WTC11 (cell line): Measurements from ENCODE around the gene LCE1E. TPM values are rescaled to one million over a fixed set of nuclear protein-coding genes. Genes with fewer than 3 reads are reported as not detected.

Experiments used
- ATAC-seq: fragments of 200-7000 bp; cut with Tn5 transposase; 2 replicates; pipeline ENCODE4 v1.10.0; 2021; ENCODE audit warnings: mild to moderate bottlenecking, moderate library complexity
- CTCF ChIA-PET: fragments of 300-600 bp; sonication (Branson Sonifier 250); formaldehyde crosslinking; loops from one replicate; lab custom pipeline; 2021; ENCODE audit warnings: antibody characterized with exemption; lab: Charles Lee
- POLR2A ChIA-PET: fragments of 350-600 bp; sonication (Branson Sonifier 250); formaldehyde crosslinking; loops from one replicate; lab custom pipeline; 2021; ENCODE audit warnings: antibody characterized with exemption; lab: Charles Lee
- DNase-seq: peaks from one replicate; pipeline ENCODE4 v3.0.0; 2021; ENCODE audit warnings: low spot score
- H3K27ac Mint-ChIP-seq: 2 replicates; pipeline ENCODE4 v1.8.0; 2021; ENCODE audit warnings: mixed read lengths
- H3K27me3 Mint-ChIP-seq: 2 replicates; pipeline ENCODE4 v1.8.0; 2021; ENCODE audit warnings: low read depth, mild to moderate bottlenecking, moderate library complexity, mixed read lengths
- H3K36me3 Mint-ChIP-seq: 2 replicates; pipeline ENCODE4 v1.8.0; 2021; ENCODE audit warnings: mixed read lengths
- H3K4me1 Mint-ChIP-seq: 2 replicates; pipeline ENCODE4 v1.8.0; 2022; ENCODE audit warnings: mixed read lengths
- H3K4me3 Mint-ChIP-seq: 2 replicates; pipeline ENCODE4 v1.8.0; 2021; ENCODE audit warnings: mild to moderate bottlenecking, moderate library complexity, mixed read lengths
- H3K9me3 Mint-ChIP-seq: 2 replicates; pipeline ENCODE4 v1.8.0; 2021; ENCODE audit warnings: mixed read lengths
- CREM ChIP-seq: sonication (generic); formaldehyde crosslinking; IDR thresholded peaks from 2 replicates; pipeline ENCODE4 v1.8.1; 2022; ENCODE audit warnings: mild to moderate bottlenecking, missing genetic modification reagents, moderate library complexity
- FOXJ3 ChIP-seq: sonication (generic); formaldehyde crosslinking; IDR thresholded peaks from 2 replicates; pipeline ENCODE4 v1.9.0; 2021; ENCODE audit warnings: missing genetic modification reagents, mild to moderate bottlenecking, borderline replicate concordance
- GRHL2 ChIP-seq: fragments of 250-450 bp; sonication (Bioruptor Pico); IDR thresholded peaks from 2 replicates; pipeline ENCODE4 v1.8.0; 2022; ENCODE audit warnings: mild to moderate bottlenecking, moderate library complexity; ENCODE audit not compliant: insufficient replicate concordance, severe bottlenecking
- HMGA2 ChIP-seq: fragments of 250-450 bp; sonication (Bioruptor Pico); IDR thresholded peaks from 2 replicates; pipeline ENCODE4 v1.4.0; 2021; ENCODE audit warnings: mild to moderate bottlenecking, moderate library complexity
- IRF2 ChIP-seq: sonication (generic); formaldehyde crosslinking; IDR thresholded peaks from 2 replicates; pipeline ENCODE4 v1.8.0; 2022; ENCODE audit warnings: low read depth, missing genetic modification reagents, borderline replicate concordance
- JUN ChIP-seq: sonication (generic); formaldehyde crosslinking; IDR thresholded peaks from 2 replicates; pipeline ENCODE4 v1.8.0; 2023; ENCODE audit warnings: mild to moderate bottlenecking, missing genetic modification reagents
- MYBL2 ChIP-seq: sonication (generic); formaldehyde crosslinking; IDR thresholded peaks from 2 replicates; pipeline ENCODE4 v1.8.1; 2023; ENCODE audit warnings: mild to moderate bottlenecking, moderate library complexity, missing genetic modification reagents
- NFATC4 ChIP-seq: fragments of 250-450 bp; sonication (Bioruptor Pico); IDR thresholded peaks from 2 replicates; pipeline ENCODE4 v1.9.0; 2021; ENCODE audit warnings: mild to moderate bottlenecking
- TCF7 ChIP-seq: sonication (generic); formaldehyde crosslinking; IDR thresholded peaks from 2 replicates; pipeline ENCODE4 v1.8.0; 2022; ENCODE audit warnings: mild to moderate bottlenecking, low read depth, missing genetic modification reagents, moderate library complexity
- USF1 ChIP-seq: sonication (generic); formaldehyde crosslinking; IDR thresholded peaks from 2 replicates; pipeline ENCODE4 v1.8.0; 2022; ENCODE audit warnings: mild to moderate bottlenecking, missing genetic modification reagents
- ZBTB43 ChIP-seq: sonication (generic); formaldehyde crosslinking; IDR thresholded peaks from 2 replicates; pipeline ENCODE4 v1.8.1; 2023; ENCODE audit warnings: mild to moderate bottlenecking, missing genetic modification reagents
- ZNF121 ChIP-seq: sonication (generic); formaldehyde crosslinking; IDR thresholded peaks from 2 replicates; pipeline ENCODE4 v1.8.0; 2023; ENCODE audit warnings: missing genetic modification reagents
- ZNF138 ChIP-seq: sonication (generic); formaldehyde crosslinking; conservative IDR thresholded peaks from 2 replicates; pipeline ENCODE4 v1.8.1; 2022; ENCODE audit warnings: mild to moderate bottlenecking, moderate library complexity, missing genetic modification reagents
- ZNF232 ChIP-seq: sonication (generic); formaldehyde crosslinking; IDR thresholded peaks from 2 replicates; pipeline ENCODE4 v1.8.0; 2022; ENCODE audit warnings: mild to moderate bottlenecking, missing genetic modification reagents
- ZNF263 ChIP-seq: sonication (generic); formaldehyde crosslinking; IDR thresholded peaks from 2 replicates; pipeline ENCODE4 v1.8.1; 2022; ENCODE audit warnings: low read depth, mild to moderate bottlenecking, moderate library complexity, missing genetic modification reagents
- ZNF396 ChIP-seq: fragments of 250-450 bp; sonication (Bioruptor Pico); IDR thresholded peaks from 2 replicates; pipeline ENCODE4 v1.8.0; 2021; ENCODE audit warnings: mild to moderate bottlenecking, moderate library complexity, borderline replicate concordance
- total RNA-seq: library from RNA; stranded (reverse); gene quantifications from 3 replicates; pipeline ENCODE4 v1.2.3, GENCODE V29; 2021
- TF ChIP-seq, protein P1 (sequence below): fragments of 250-450 bp; sonication (Bioruptor Pico); IDR thresholded peaks from 2 replicates; pipeline ENCODE4 v1.9.0; 2021; ENCODE audit warnings: mild to moderate bottlenecking
- TF ChIP-seq, protein P2 (sequence below): fragments of 250-450 bp; sonication (Bioruptor Pico); IDR thresholded peaks from 2 replicates; pipeline ENCODE4 v1.9.0; 2021; ENCODE audit warnings: mild to moderate bottlenecking
- TF ChIP-seq, protein P3 (sequence below): sonication (generic); formaldehyde crosslinking; IDR thresholded peaks from 2 replicates; pipeline ENCODE4 v1.8.1; 2022; ENCODE audit warnings: missing genetic modification reagents, borderline replicate concordance
- TF ChIP-seq, protein P4 (sequence below): sonication (generic); formaldehyde crosslinking; IDR thresholded peaks from 2 replicates; pipeline ENCODE4 v1.8.0; 2022; ENCODE audit warnings: mild to moderate bottlenecking, missing genetic modification reagents
- TF ChIP-seq, protein P5 (sequence below): fragments of 250-450 bp; sonication (Bioruptor Pico); conservative IDR thresholded peaks from 2 replicates; pipeline ENCODE4 v1.9.0; 2021; ENCODE audit warnings: mild to moderate bottlenecking
- TF ChIP-seq, protein P6 (sequence below): sonication (generic); formaldehyde crosslinking; IDR thresholded peaks from 2 replicates; pipeline ENCODE4 v1.8.1; 2022; ENCODE audit warnings: mild to moderate bottlenecking, missing genetic modification reagents, moderate library complexity, borderline replicate concordance

The LCE1E gene
- total RNA-seq, 1 experiment from 2014 or later, result not detected

DNA sequence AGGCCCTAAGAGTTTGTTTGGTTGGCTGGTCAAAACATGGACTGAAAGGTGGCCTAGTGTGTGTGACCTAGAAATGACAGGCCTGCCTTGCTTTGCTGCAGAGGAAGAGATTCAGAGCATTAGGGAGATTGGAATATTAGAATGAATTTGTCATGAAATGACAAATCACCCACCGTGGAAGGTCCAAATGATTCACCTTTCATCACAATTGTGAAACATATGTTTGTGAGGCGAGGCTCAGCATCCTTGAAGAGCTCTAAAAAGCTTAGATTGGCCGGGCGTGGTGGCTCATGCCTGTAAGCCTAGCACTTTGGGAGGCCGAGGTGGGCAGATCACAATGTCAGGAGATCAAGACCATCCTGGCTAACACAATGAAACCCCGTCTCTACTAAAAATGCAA lies 31.3 kb downstream of the LCE1E start (continued):
- TF ChIP-seq USF1 (CRISPR knock-in tag) (no peak), ZNF263 (CRISPR knock-in tag) (no peak), NFATC4 (no peak), ZBTB43 (CRISPR knock-in tag) (no peak)
- TF ChIP-seq, protein P1, sequence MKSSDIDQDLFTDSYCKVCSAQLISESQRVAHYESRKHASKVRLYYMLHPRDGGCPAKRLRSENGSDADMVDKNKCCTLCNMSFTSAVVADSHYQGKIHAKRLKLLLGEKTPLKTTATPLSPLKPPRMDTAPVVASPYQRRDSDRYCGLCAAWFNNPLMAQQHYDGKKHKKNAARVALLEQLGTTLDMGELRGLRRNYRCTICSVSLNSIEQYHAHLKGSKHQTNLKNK (CRISPR knock-in tag), result no peak
- TF ChIP-seq, protein P2, sequence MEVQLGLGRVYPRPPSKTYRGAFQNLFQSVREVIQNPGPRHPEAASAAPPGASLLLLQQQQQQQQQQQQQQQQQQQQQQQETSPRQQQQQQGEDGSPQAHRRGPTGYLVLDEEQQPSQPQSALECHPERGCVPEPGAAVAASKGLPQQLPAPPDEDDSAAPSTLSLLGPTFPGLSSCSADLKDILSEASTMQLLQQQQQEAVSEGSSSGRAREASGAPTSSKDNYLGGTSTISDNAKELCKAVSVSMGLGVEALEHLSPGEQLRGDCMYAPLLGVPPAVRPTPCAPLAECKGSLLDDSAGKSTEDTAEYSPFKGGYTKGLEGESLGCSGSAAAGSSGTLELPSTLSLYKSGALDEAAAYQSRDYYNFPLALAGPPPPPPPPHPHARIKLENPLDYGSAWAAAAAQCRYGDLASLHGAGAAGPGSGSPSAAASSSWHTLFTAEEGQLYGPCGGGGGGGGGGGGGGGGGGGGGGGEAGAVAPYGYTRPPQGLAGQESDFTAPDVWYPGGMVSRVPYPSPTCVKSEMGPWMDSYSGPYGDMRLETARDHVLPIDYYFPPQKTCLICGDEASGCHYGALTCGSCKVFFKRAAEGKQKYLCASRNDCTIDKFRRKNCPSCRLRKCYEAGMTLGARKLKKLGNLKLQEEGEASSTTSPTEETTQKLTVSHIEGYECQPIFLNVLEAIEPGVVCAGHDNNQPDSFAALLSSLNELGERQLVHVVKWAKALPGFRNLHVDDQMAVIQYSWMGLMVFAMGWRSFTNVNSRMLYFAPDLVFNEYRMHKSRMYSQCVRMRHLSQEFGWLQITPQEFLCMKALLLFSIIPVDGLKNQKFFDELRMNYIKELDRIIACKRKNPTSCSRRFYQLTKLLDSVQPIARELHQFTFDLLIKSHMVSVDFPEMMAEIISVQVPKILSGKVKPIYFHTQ (CRISPR knock-in tag), result no peak

- Mint-ChIP-seq H3K4me3 (no peak overlapping the region), H3K36me3 (peaks cover 49% of the 10 kb centered on the region)
- TF ChIP-seq USF1 (CRISPR knock-in tag) (no peak), MYBL2 (CRISPR knock-in tag) (no peak), CREM (no peak), HMGA2 (CRISPR knock-in tag) (no peak), ZBTB43 (CRISPR knock-in tag) (no peak), GRHL2 (CRISPR knock-in tag) (no peak), FOXJ3 (CRISPR knock-in tag) (no peak), JUN (CRISPR knock-in tag) (no peak), ZNF138 (CRISPR knock-in tag) (no peak), ZNF232 (CRISPR knock-in tag) (no peak), IRF2 (CRISPR knock-in tag) (no peak), TCF7 (CRISPR knock-in tag) (no peak), ZNF121 (CRISPR knock-in tag) (no peak), ZNF396 (no peak)
- TF ChIP-seq, protein P3, sequence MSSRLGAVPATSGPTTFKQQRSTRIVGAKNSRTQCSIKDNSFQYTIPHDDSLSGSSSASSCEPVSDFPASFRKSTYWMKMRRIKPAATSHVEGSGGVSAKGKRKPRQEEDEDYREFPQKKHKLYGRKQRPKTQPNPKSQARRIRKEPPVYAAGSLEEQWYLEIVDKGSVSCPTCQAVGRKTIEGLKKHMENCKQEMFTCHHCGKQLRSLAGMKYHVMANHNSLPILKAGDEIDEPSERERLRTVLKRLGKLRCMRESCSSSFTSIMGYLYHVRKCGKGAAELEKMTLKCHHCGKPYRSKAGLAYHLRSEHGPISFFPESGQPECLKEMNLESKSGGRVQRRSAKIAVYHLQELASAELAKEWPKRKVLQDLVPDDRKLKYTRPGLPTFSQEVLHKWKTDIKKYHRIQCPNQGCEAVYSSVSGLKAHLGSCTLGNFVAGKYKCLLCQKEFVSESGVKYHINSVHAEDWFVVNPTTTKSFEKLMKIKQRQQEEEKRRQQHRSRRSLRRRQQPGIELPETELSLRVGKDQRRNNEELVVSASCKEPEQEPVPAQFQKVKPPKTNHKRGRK (CRISPR knock-in tag), result no peak
- TF ChIP-seq, protein P4, sequence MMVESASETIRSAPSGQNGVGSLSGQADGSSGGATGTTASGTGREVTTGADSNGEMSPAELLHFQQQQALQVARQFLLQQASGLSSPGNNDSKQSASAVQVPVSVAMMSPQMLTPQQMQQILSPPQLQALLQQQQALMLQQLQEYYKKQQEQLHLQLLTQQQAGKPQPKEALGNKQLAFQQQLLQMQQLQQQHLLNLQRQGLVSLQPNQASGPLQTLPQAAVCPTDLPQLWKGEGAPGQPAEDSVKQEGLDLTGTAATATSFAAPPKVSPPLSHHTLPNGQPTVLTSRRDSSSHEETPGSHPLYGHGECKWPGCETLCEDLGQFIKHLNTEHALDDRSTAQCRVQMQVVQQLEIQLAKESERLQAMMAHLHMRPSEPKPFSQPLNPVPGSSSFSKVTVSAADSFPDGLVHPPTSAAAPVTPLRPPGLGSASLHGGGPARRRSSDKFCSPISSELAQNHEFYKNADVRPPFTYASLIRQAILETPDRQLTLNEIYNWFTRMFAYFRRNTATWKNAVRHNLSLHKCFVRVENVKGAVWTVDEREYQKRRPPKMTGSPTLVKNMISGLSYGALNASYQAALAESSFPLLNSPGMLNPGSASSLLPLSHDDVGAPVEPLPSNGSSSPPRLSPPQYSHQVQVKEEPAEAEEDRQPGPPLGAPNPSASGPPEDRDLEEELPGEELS (CRISPR knock-in tag), result no peak
- TF ChIP-seq, protein P5, sequence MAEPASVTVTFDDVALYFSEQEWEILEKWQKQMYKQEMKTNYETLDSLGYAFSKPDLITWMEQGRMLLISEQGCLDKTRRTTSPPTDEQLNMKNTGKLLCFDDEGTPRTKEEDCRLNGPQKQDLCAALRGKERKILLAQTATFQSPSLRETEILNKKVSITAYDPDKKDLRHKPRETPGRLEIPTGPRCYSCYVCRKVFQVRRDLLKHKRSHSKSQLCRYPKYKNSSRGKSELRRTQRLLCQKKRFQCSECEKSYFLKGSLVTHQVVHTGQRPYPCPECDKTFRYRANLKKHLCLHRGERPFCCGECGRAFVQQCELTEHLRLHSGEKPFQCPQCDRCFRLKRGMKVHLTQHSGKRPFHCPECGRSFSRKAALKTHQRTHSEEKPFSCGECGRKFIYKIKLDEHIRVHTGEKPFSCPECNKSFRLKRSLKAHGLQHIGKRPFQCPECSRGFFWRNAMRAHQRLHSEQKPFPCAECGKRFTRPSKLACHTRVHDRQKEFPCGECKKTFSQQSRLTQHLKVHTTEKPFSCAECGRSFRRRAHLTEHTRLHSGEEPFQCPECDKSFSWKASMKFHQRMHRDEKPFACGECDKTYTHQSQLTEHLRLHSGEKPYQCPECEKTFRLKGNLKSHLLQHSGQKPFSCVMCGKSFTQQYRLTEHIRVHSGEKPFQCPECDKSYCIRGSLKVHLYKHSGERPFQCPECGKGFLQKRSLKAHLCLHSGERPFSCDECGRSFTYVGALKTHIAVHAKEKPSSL (CRISPR knock-in tag), result no peak
- TF ChIP-seq, protein P6, sequence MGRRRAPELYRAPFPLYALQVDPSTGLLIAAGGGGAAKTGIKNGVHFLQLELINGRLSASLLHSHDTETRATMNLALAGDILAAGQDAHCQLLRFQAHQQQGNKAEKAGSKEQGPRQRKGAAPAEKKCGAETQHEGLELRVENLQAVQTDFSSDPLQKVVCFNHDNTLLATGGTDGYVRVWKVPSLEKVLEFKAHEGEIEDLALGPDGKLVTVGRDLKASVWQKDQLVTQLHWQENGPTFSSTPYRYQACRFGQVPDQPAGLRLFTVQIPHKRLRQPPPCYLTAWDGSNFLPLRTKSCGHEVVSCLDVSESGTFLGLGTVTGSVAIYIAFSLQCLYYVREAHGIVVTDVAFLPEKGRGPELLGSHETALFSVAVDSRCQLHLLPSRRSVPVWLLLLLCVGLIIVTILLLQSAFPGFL (CRISPR knock-in tag), result no peak
Observed at GRCh38 chr1:152823294-152823693, 37.2 kb downstream of the LCE1E start.

More at GRCh38 chr1:152823294-152823693, 37.2 kb downstream of the LCE1E start:
- POLR2A ChIA-PET, result no interaction called here
- ATAC-seq (no peak), DNase-seq (no peak)
- H3K9me3 Mint-ChIP-seq, result peaks cover 66% of the 10 kb centered on the region
- no peak overlapping the region for H3K27ac Mint-ChIP-seq
- peaks cover 9% of the 10 kb centered on the region; the same call in 1 of the 2 replicates for H3K27me3 Mint-ChIP-seq
- CTCF ChIA-PET, result no interaction called here
- H3K4me1 Mint-ChIP-seq, result no peaks in the 10 kb centered on the region
